OCI-LY1 (cell line): ENCODE results near the gene SELENOW.

ENCODE experiments used
- EZH2 ChIP-seq: fragments of 200-600 bp; sonication (generic), shearing (Covaris generic); IDR thresholded peaks from 2 replicates; pipeline ENCODE4 v1.8.0; 2017; ENCODE audit warnings: borderline replicate concordance, mixed run types, mild to moderate bottlenecking, antibody characterized with exemption, low read length, moderate library complexity, mixed read lengths
- TF ChIP-seq, protein P1 (sequence below): fragments of 200-600 bp; sonication (generic), shearing (Covaris generic); IDR thresholded peaks from 2 replicates; pipeline ENCODE4 v1.5.1; 2017; ENCODE audit warnings: mild to moderate bottlenecking, antibody characterized with exemption, low read length, moderate library complexity, mixed read lengths

DNA sequence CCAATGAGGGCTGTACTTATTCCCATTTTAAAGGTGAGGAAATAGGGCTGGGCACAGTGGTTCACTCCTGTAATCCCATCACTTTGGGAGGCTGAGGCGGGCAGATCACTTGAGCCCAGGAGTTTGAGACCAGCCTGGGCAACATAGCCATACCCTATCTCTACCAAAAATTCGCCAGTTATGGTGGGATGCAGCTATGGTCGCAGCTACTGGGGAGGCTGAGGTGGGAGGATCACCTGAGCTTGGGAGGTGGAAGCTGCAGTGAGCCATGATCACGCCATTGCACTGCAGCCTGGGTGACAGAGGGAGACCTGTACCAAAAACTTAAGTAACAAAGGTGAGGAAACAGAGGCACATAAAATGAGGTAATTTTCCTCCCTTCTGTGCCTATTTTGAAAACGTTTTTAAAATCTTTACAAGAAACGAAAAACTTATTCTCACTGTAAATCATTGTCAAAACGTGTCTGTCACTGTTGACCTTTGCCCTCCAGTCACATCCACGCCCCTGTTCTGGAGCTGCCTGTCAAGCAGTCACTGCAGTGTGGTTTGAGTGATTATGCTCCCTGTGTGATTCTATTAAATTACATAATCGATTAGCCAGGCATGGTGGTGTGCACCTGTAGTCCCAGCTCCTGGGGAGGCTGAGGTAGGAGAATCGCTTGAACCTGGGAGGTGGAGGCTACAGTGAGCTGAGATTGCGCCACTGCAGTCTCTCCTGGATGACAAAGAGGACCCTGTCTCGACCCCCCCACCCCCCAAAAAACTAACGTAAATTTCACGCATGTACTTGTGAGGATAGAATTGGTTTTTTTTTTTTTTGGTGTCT is 20.7 kb upstream of the SELENOW start:
- no peak for TF ChIP-seq EZH2
- TF ChIP-seq, protein P1, sequence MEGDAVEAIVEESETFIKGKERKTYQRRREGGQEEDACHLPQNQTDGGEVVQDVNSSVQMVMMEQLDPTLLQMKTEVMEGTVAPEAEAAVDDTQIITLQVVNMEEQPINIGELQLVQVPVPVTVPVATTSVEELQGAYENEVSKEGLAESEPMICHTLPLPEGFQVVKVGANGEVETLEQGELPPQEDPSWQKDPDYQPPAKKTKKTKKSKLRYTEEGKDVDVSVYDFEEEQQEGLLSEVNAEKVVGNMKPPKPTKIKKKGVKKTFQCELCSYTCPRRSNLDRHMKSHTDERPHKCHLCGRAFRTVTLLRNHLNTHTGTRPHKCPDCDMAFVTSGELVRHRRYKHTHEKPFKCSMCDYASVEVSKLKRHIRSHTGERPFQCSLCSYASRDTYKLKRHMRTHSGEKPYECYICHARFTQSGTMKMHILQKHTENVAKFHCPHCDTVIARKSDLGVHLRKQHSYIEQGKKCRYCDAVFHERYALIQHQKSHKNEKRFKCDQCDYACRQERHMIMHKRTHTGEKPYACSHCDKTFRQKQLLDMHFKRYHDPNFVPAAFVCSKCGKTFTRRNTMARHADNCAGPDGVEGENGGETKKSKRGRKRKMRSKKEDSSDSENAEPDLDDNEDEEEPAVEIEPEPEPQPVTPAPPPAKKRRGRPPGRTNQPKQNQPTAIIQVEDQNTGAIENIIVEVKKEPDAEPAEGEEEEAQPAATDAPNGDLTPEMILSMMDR = no peak
